H1 (cell line): ENCODE data around the gene YBX3. TPM values are rescaled to one million over a fixed set of nuclear protein-coding genes. Genes with fewer than 3 reads are reported as not detected.

Experiments
- CTCF ChIA-PET: fragments of 300-600 bp; sonication (Branson Sonifier 250); formaldehyde crosslinking; loops from one replicate; lab custom pipeline; 2021; ENCODE audit not compliant: partially characterized antibody; lab: Charles Lee
- POLR2A ChIA-PET: fragments of 300-600 bp; sonication (Branson Sonifier 250); formaldehyde crosslinking; loops from one replicate; lab custom pipeline; 2021; ENCODE audit warnings: inconsistent platforms; ENCODE audit not compliant: partially characterized antibody; lab: Charles Lee
- DNase-seq, 2 experiments: peaks; one replicate each; pipeline versions ENCODE4 v3.0.0 to v3.0.0-alpha.2; 2010 to 2022; ENCODE audit warnings: low spot score in 2 of 2, low read depth in 1 of 2, mixed read lengths in 1 of 2
- FAIRE-seq: peaks from 2 replicates; lab custom pipeline; 2011; peaks lifted over from hg19 to GRCh38; lab: Jason Lieb, UNC
- H2AFZ ChIP-seq: 2 replicates; pipeline ENCODE4 v1.8.1; 2012; ENCODE audit warnings: low read length, inconsistent platforms
- H2AK5ac ChIP-seq: 2 replicates; pipeline ENCODE4 v1.6.1; 2013; ENCODE audit warnings: low read depth, low read length
- H2BK120ac ChIP-seq: replicated peaks from 2 replicates; pipeline ENCODE3; 2013; ENCODE audit warnings: low read depth, low read length, inconsistent platforms
- H2BK12ac ChIP-seq: 2 replicates; pipeline ENCODE4 v1.6.1; 2013; ENCODE audit warnings: low read depth, low read length
- H2BK15ac ChIP-seq: 2 replicates; pipeline ENCODE4 v1.6.1; 2013; ENCODE audit warnings: low read length
- H2BK20ac ChIP-seq: 2 replicates; pipeline ENCODE4 v1.6.1; 2013; ENCODE audit warnings: low read length
- H2BK5ac ChIP-seq: 2 replicates; pipeline ENCODE4 v1.6.1; 2013; ENCODE audit warnings: low read depth, low read length
- H3K14ac ChIP-seq: 2 replicates; pipeline ENCODE4 v1.6.1; 2013; ENCODE audit warnings: inconsistent platforms; ENCODE audit not compliant: insufficient read length
- H3K18ac ChIP-seq: 2 replicates; pipeline ENCODE4 v1.6.1; 2013; ENCODE audit warnings: low read length; ENCODE audit errors: extremely low read depth
- H3K23ac ChIP-seq: 2 replicates; pipeline ENCODE4 v1.6.1; 2013; ENCODE audit warnings: inconsistent platforms; ENCODE audit not compliant: insufficient read length
- H3K23me2 ChIP-seq: 2 replicates; pipeline ENCODE4 v1.6.1; 2013; ENCODE audit warnings: low read depth, low read length
- H3K27ac ChIP-seq: 2 replicates; pipeline ENCODE4 v1.6.1; 2011; ENCODE audit warnings: low read depth, low read length, inconsistent platforms
- H3K27me3 ChIP-seq, 4 experiments: replicated peaks in 1 of 4; 1 replicate in 1 of 4; 2 replicates in 3 of 4; pipeline versions ENCODE4 v1.6.1 to v1.8.1; 2011 to 2013; ENCODE audit warnings: low read length in 3 of 4, mild to moderate bottlenecking in 3 of 4, inconsistent platforms in 2 of 4, mixed read lengths in 2 of 4, moderate library complexity in 1 of 4; ENCODE audit not compliant: control insufficient read depth in 3 of 4, insufficient read depth in 3 of 4; ENCODE audit errors: extremely low read depth in 1 of 4
- H3K36me3 ChIP-seq, 4 experiments: 2 replicates each; pipeline versions ENCODE4 v1.6.1 to v1.8.1; 2011 to 2013; ENCODE audit warnings: mild to moderate bottlenecking in 4 of 4, low read length in 3 of 4, moderate library complexity in 2 of 4, control low read depth in 1 of 4, inconsistent platforms in 1 of 4; ENCODE audit not compliant: insufficient read depth in 4 of 4, control insufficient read depth in 2 of 4
- H3K4ac ChIP-seq: replicated peaks from 2 replicates; pipeline ENCODE3; 2013; ENCODE audit warnings: low read length, low read depth, mixed read lengths, inconsistent platforms; ENCODE audit not compliant: insufficient read length
- H3K4me1 ChIP-seq, 4 experiments: replicated peaks in 1 of 4; 1 replicate in 1 of 4; 2 replicates in 3 of 4; pipeline versions ENCODE4 v1.6.1 to v1.8.1; 2011 to 2013; ENCODE audit warnings: low read length in 3 of 4, inconsistent platforms in 2 of 4, mixed read lengths in 1 of 4; ENCODE audit not compliant: insufficient read depth in 4 of 4, control insufficient read depth in 3 of 4
- H3K4me2 ChIP-seq, 2 experiments: 2 replicates each; pipeline versions ENCODE4 v1.6.1 to v1.8.1; 2011 to 2013; ENCODE audit warnings: low read depth in 2 of 2, low read length in 2 of 2, control low read depth in 1 of 2, inconsistent platforms in 1 of 2, mild to moderate bottlenecking in 1 of 2; ENCODE audit not compliant: insufficient read depth in 1 of 2
- H3K4me3 ChIP-seq, 4 experiments: fragments of 200-600, 300-600 bp in 1 of 4; sonication (generic), shearing (Covaris generic), sonication (Bioruptor Twin) in 1 of 4; 2 replicates each; pipeline versions ENCODE4 v1.5.1 to v1.8.1; 2011 to 2016; ENCODE audit warnings: low read length in 4 of 4, low read depth in 3 of 4, control low read depth in 2 of 4, inconsistent platforms in 2 of 4, mild to moderate bottlenecking in 2 of 4, mixed read lengths in 1 of 4, moderate library complexity in 1 of 4; ENCODE audit not compliant: insufficient read depth in 2 of 4; ENCODE audit errors: extremely low read depth in 1 of 4
- H3K56ac ChIP-seq: replicated peaks from 2 replicates; pipeline ENCODE3; 2013; ENCODE audit warnings: low read depth, mild to moderate bottlenecking, mixed read lengths, low read length, inconsistent platforms; ENCODE audit not compliant: insufficient read length
- H3K79me1 ChIP-seq: 2 replicates; pipeline ENCODE4 v1.6.1; 2013; ENCODE audit warnings: low read depth, low read length, control low read depth
- H3K79me2 ChIP-seq, 2 experiments: 2 replicates each; pipeline versions ENCODE4 v1.6.1 to v1.8.1; 2012 to 2013; ENCODE audit warnings: low read length in 2 of 2, mild to moderate bottlenecking in 2 of 2, inconsistent platforms in 1 of 2; ENCODE audit not compliant: insufficient read depth in 2 of 2, control insufficient read depth in 1 of 2
- H3K9ac ChIP-seq, 4 experiments: replicated peaks in 1 of 4; 1 replicate in 1 of 4; 2 replicates in 3 of 4; pipeline versions ENCODE4 v1.6.1 to v1.8.1; 2011 to 2013; ENCODE audit warnings: low read depth in 3 of 4, low read length in 3 of 4, control low read depth in 2 of 4, mild to moderate bottlenecking in 2 of 4, moderate library complexity in 2 of 4, inconsistent platforms in 1 of 4; ENCODE audit errors: extremely low read depth in 1 of 4
- H3K9me3 ChIP-seq, 2 experiments: 2 replicates each; pipeline versions ENCODE4 v1.6.1 to v1.8.1; 2012 to 2013; ENCODE audit warnings: mild to moderate bottlenecking in 2 of 2, moderate library complexity in 2 of 2, control low read depth in 1 of 2, inconsistent platforms in 1 of 2, low read depth in 1 of 2, low read length in 1 of 2, mixed read lengths in 1 of 2; ENCODE audit not compliant: insufficient read depth in 2 of 2
- H4K20me1 ChIP-seq, 2 experiments: replicated peaks in 1 of 2; 2 replicates each; pipeline versions ENCODE3 to v1.8.1; 2011 to 2013; ENCODE audit warnings: inconsistent platforms in 2 of 2, low read length in 2 of 2, mild to moderate bottlenecking in 1 of 2; ENCODE audit not compliant: insufficient read depth in 2 of 2, control insufficient read depth in 1 of 2
- H4K5ac ChIP-seq: 2 replicates; pipeline ENCODE4 v1.6.1; 2013; ENCODE audit warnings: low read length, low read depth, mixed read lengths, inconsistent platforms; ENCODE audit not compliant: insufficient read length
- H4K8ac ChIP-seq: 2 replicates; pipeline ENCODE4 v1.8.0; 2013; ENCODE audit warnings: mild to moderate bottlenecking, moderate library complexity, low read length, inconsistent platforms; ENCODE audit not compliant: insufficient read depth; ENCODE audit errors: extremely low read depth
- H4K91ac ChIP-seq: replicated peaks from 2 replicates; pipeline ENCODE3; 2013; ENCODE audit warnings: low read length, mixed read lengths, inconsistent platforms; ENCODE audit not compliant: insufficient read length
- KDM1A ChIP-seq: fragments of 200-600, 300-600 bp; sonication (generic); IDR thresholded peaks from 2 replicates; pipeline ENCODE4 v1.7.1; 2016; ENCODE audit warnings: mild to moderate bottlenecking, low read length, borderline replicate concordance
- NANOG ChIP-seq: IDR thresholded peaks from 2 replicates; pipeline ENCODE4 v1.6.1; 2011; ENCODE audit warnings: low read length, low read depth, mild to moderate bottlenecking, inconsistent platforms; ENCODE audit not compliant: insufficient read depth, poor library complexity, severe bottlenecking
- YY1 ChIP-seq: IDR thresholded peaks from 2 replicates; pipeline ENCODE4 v1.6.1; 2011; ENCODE audit warnings: low read depth, mild to moderate bottlenecking, low read length
- WGBS, 2 experiments: shearing (Covaris generic) in 1 of 2; methylation state at CpG; one replicate each; pipeline versions ENCODE4 v1.1.6 to v1.1.7; 2013 to 2015; ENCODE audit warnings: low lambda C conversion rate in 2 of 2, mixed read lengths in 2 of 2, inconsistent platforms in 1 of 2, low coverage in 1 of 2, missing lambda C conversion rate in 1 of 2; ENCODE audit not compliant: insufficient replicate concordance in 2 of 2, insufficient coverage in 1 of 2, insufficient read length in 1 of 2; ENCODE audit errors: extremely low coverage in 1 of 2, missing lambda C conversion rate in 1 of 2; 5-methylcytosine and 5-hydroxymethylcytosine counted together
- polyA plus RNA-seq, 7 experiments: library from polyadenylated mRNA; depleted of rRNA in 3 of 7; stranded (reverse) in 5 of 7; unstranded in 2 of 7; fragments of >200 nt in 5 of 7; fragments of 200-250 nt in 2 of 7; gene quantifications; 1 replicate in 5 of 7; 2 replicates in 1 of 7; 4 replicates in 1 of 7; pipeline versions ENCODE4 v1.2.1 to v1.2.3, GENCODE V29; 2011 to 2013; ENCODE audit warnings: missing spikeins in 2 of 7, mixed read lengths in 2 of 7
- total RNA-seq: library from RNA; stranded (reverse); fragmentation: NEBNext Ultra II Directional; extraction: Animal tissue kit (Norgen Biotek cat#: 25700); gene quantifications from 2 replicates; pipeline ENCODE4 v1.2.1, GENCODE V29; 2021
- TF ChIP-seq, protein P1 (sequence below): IDR thresholded peaks from 2 replicates; pipeline ENCODE4 v1.6.1; 2011; ENCODE audit warnings: low read length, improper control_type of control experiment

Gene YBX3
- total and polyA plus RNA-seq, 2 of the 8 experiments (the other 6 are each of a cell fraction or from before 2014, with no cell fraction given) = 83.1 to 480 TPM

DNA sequence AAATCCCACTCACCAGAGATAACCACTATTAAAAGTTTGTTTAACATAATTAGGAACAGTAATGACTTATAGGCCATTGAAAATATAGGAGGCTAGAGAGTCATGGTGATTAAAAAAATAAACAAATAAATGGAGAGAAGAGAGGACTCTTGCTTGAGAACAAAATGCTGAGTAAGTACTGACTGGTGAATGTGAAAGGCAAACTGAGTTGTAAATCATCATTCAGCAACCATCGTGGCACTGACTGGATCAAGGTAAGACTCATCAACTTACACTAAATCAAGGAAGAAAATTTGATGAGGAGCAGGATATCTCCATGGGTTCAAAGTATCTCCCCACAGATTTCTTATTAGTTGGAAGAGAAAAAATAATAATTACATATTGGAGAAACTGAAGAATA, 14.1 kb upstream of the YBX3 start:
- no peak overlapping the region for H4K91ac ChIP-seq
- no peak overlapping the region for H2AK5ac ChIP-seq
- peaks cover 0 to 2% (median 0%) of the 10 kb centered on the region in 4 experiments; a peak in 1 of 7 replicates for H3K4me1 ChIP-seq
- no peaks in the 10 kb centered on the region for H3K23me2 ChIP-seq
- no peak overlapping the region for H2BK12ac ChIP-seq
- no peaks in the 10 kb centered on the region for H3K79me2 ChIP-seq
- H3K4me2 ChIP-seq = no peak overlapping the region
- H3K18ac ChIP-seq = no peak overlapping the region
- H3K23ac ChIP-seq = no peak overlapping the region
- H3K14ac ChIP-seq = no peak overlapping the region
- H3K36me3 ChIP-seq = no peaks in the 10 kb centered on the region
- no peak overlapping the region for H2BK20ac ChIP-seq
- H4K8ac ChIP-seq = no peak overlapping the region
- TF ChIP-seq NANOG (no peak), KDM1A (no peak), YY1 (no peak)
- TF ChIP-seq, protein P1, sequence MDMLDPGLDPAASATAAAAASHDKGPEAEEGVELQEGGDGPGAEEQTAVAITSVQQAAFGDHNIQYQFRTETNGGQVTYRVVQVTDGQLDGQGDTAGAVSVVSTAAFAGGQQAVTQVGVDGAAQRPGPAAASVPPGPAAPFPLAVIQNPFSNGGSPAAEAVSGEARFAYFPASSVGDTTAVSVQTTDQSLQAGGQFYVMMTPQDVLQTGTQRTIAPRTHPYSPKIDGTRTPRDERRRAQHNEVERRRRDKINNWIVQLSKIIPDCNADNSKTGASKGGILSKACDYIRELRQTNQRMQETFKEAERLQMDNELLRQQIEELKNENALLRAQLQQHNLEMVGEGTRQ = no peak
- H2BK15ac ChIP-seq = no peak overlapping the region
- H3K27me3 ChIP-seq = no peaks in the 10 kb centered on the region
- no peaks in the 10 kb centered on the region for H3K9me3 ChIP-seq
- WGBS, 2 experiments = 95% methylated on average over 1 of the region's 1 CpG; no CpG with 5 or more reads in 1 of the 2 experiments
- no peak overlapping the region for H2BK5ac ChIP-seq
- H4K20me1 ChIP-seq = no peaks in the 10 kb centered on the region
- H3K4me3 ChIP-seq = no peak overlapping the region
- H4K5ac ChIP-seq = no peak overlapping the region
- no peak overlapping the region for H3K27ac ChIP-seq
- no peak overlapping the region for H3K56ac ChIP-seq
- H3K9ac ChIP-seq = no peak overlapping the region
- H2BK120ac ChIP-seq = no peak overlapping the region
- no peaks in the 10 kb centered on the region for H3K79me1 ChIP-seq
- POLR2A ChIA-PET = interaction anchor here (1.3 to 1.5 kb wide), 2 partner anchors 11 to 14 kb away, joined by 3 to 6 read pairs; partner anchors contain the start of gene YBX3
- FAIRE-seq (no peak), DNase-seq (no peak)
- CTCF ChIA-PET = no interaction called here
- no peak overlapping the region for H3K4ac ChIP-seq
- H2AFZ ChIP-seq = no peak overlapping the region
